Osteocyte (in vitro differentiated cells): ENCODE data around the gene MIOX. TPM values are rescaled to one million over a fixed set of nuclear protein-coding genes. Genes with fewer than 3 reads are reported as not detected.

ENCODE experiments used
- DNase-seq: peaks from one replicate; pipeline ENCODE4 v3.0.0; 2021; ENCODE audit warnings: mixed read lengths; ENCODE audit not compliant: unreplicated experiment; ENCODE audit errors: extremely low spot score
- H3K27ac Mint-ChIP-seq: one replicate; pipeline ENCODE4 v1.8.0; 2021; ENCODE audit warnings: mild to moderate bottlenecking, mixed read lengths; ENCODE audit not compliant: unreplicated experiment
- H3K27me3 Mint-ChIP-seq: one replicate; pipeline ENCODE4 v1.8.0; 2021; ENCODE audit warnings: mixed read lengths; ENCODE audit not compliant: unreplicated experiment
- H3K36me3 Mint-ChIP-seq: one replicate; pipeline ENCODE4 v1.8.0; 2021; ENCODE audit warnings: mixed read lengths; ENCODE audit not compliant: unreplicated experiment
- H3K4me1 Mint-ChIP-seq: one replicate; pipeline ENCODE4 v1.8.0; 2021; ENCODE audit warnings: mixed read lengths; ENCODE audit not compliant: unreplicated experiment
- H3K4me3 Mint-ChIP-seq: one replicate; pipeline ENCODE4 v1.8.0; 2021; ENCODE audit warnings: mild to moderate bottlenecking, moderate library complexity, mixed read lengths; ENCODE audit not compliant: unreplicated experiment
- H3K9me3 Mint-ChIP-seq: one replicate; pipeline ENCODE4 v1.8.0; 2021; ENCODE audit warnings: mixed read lengths; ENCODE audit not compliant: unreplicated experiment
- CTCF ChIP-seq: fragments of 200-600 bp; sonication (generic); IDR thresholded peaks from 2 replicates; pipeline ENCODE4 v1.5.0; 2021; ENCODE audit warnings: antibody characterized with exemption, mild to moderate bottlenecking, moderate library complexity
- total RNA-seq: library from RNA; stranded (reverse); gene quantifications from 2 replicates; pipeline ENCODE4 v1.2.1, GENCODE V29; 2021

Gene MIOX
- total RNA-seq, 1 donor from 2014 or later, result 1.5 TPM

- Mint-ChIP-seq H3K4me3 (peak within 1 kb of the TSS; percentile 90), H3K4me1 (peaks cover 37% of the 10 kb centered on the region), H3K9me3 (no peaks in the 10 kb centered on the region), H3K27ac (peak within 1 kb of the TSS; percentile 88), H3K36me3 (no peaks in the 10 kb centered on the region), H3K27me3 (peaks cover 4% of the 10 kb centered on the region)
- no peak for TF ChIP-seq CTCF
- DNase-seq, result peak; percentile 98
Observed at GRCh38 chr22:50474710-50475651, 11.7 kb upstream of the MIOX start, which contains the start of gene SBF1. SBF1 (minus strand) TSS chr22:50475035; CDS start chr22:50474840, 195 bp downstream.

- peak overlapping the region; percentile 23 for H3K27ac Mint-ChIP-seq
Observed at GRCh38 chr22:50475652-50476002, 11.0 kb upstream of the MIOX start.

GRCh38 chr22:50476868-50477267, 9.8 kb upstream of the MIOX start:
- H3K27me3 Mint-ChIP-seq, result peaks cover 9% of the 10 kb centered on the region
- H3K36me3 Mint-ChIP-seq, result no peaks in the 10 kb centered on the region
- H3K27ac Mint-ChIP-seq, result no peak overlapping the region
- peaks cover 26% of the 10 kb centered on the region for H3K4me1 Mint-ChIP-seq
- H3K9me3 Mint-ChIP-seq, result no peaks in the 10 kb centered on the region
- H3K4me3 Mint-ChIP-seq, result peak overlapping the region; percentile 15
- DNase-seq, result no peak
- TF ChIP-seq CTCF, result no peak

More at GRCh38 chr22:50475652-50476002, 11.0 kb upstream of the MIOX start:
- TF ChIP-seq CTCF, result no peak
- Mint-ChIP-seq H3K9me3 (no peaks in the 10 kb centered on the region), H3K27me3 (peaks cover 9% of the 10 kb centered on the region), H3K4me1 (peaks cover 30% of the 10 kb centered on the region), H3K4me3 (peak overlapping the region; percentile 61), H3K36me3 (no peaks in the 10 kb centered on the region)
- no peak for DNase-seq

- no peak for TF ChIP-seq CTCF
- H3K9me3 Mint-ChIP-seq, result no peaks in the 10 kb centered on the region
- no peak overlapping the region for H3K27ac Mint-ChIP-seq
- H3K4me1 Mint-ChIP-seq, result peaks cover 18% of the 10 kb centered on the region
- no peak for DNase-seq
- no peaks in the 10 kb centered on the region for H3K36me3 Mint-ChIP-seq
- H3K4me3 Mint-ChIP-seq, result no peak overlapping the region
- peaks cover 9% of the 10 kb centered on the region for H3K27me3 Mint-ChIP-seq
Observed at GRCh38 chr22:50477923-50478322, 8.7 kb upstream of the MIOX start.

- Mint-ChIP-seq H3K27me3 (peaks cover 9% of the 10 kb centered on the region), H3K27ac (no peak overlapping the region), H3K4me3 (no peak overlapping the region), H3K36me3 (peaks cover 2% of the 10 kb centered on the region), H3K9me3 (no peaks in the 10 kb centered on the region), H3K4me1 (peaks cover 8% of the 10 kb centered on the region)
- TF ChIP-seq CTCF, result no peak
- DNase-seq, result no peak
Observed at GRCh38 chr22:50479721-50480120, 6.9 kb upstream of the MIOX start.
